ENCODE measurements around the gene ETHE1. TPM values are rescaled to one million over a fixed set of nuclear protein-coding genes. Genes with fewer than 3 reads are reported as not detected.

The ETHE1 gene
- polyA plus RNA-seq, 1 donor from 2014 or later: 40.9 TPM

- H3K4me2 ChIP-seq (ENCODE audit: low read length): no peak overlapping the region
- H3K9me2 ChIP-seq (ENCODE audit: insufficient read depth, low read length): no peaks in the 10 kb centered on the region
- H2AFZ ChIP-seq (ENCODE audit: low read depth, low read length): no peak overlapping the region
- H3K9me3 ChIP-seq (ENCODE audit: low read length): peaks cover 4% of the 10 kb centered on the region
- H4K20me1 ChIP-seq (ENCODE audit: insufficient read depth): no peaks in the 10 kb centered on the region
- TF ChIP-seq RAD21 (conservative IDR thresholded peaks at IDR 0.05) (no peak), SMC3 (conservative IDR thresholded peaks at IDR 0.05; ENCODE audit: poor library complexity) (no peak), CTCF (IDR thresholded peaks at IDR 0.05; ENCODE audit: poor library complexity, severe bottlenecking) (no peak), EZH2 (IDR thresholded peaks at IDR 0.05; ENCODE audit: borderline replicate concordance, insufficient read depth, low read length, poor library complexity, severe bottlenecking) (no peak), REST (IDR thresholded peaks at IDR 0.05; ENCODE audit: borderline replicate concordance) (no peak), TAF1 (IDR thresholded peaks at IDR 0.05; ENCODE audit: low read depth) (no peak), POLR2AphosphoS5 (IDR thresholded peaks at IDR 0.05) (no peak), EP300 (conservative IDR thresholded peaks at IDR 0.05; ENCODE audit: poor library complexity, severe bottlenecking) (no peak), MXI1 (conservative IDR thresholded peaks at IDR 0.05; ENCODE audit: poor library complexity, severe bottlenecking) (no peak)
- no peak overlapping the region for H3K9ac ChIP-seq (ENCODE audit: low read length)
- H3K36me3 ChIP-seq (ENCODE audit: insufficient read depth, low read length): peaks cover 12% of the 10 kb centered on the region
- H3F3A ChIP-seq (ENCODE audit: insufficient read depth, low read length, poor library complexity, severe bottlenecking): no peaks in the 10 kb centered on the region
- no peak overlapping the region for H3K27ac ChIP-seq (ENCODE audit: low read length)
- no peaks in the 10 kb centered on the region for H3K79me2 ChIP-seq (replicated peaks; ENCODE audit: insufficient read depth, low read length)
- H3K4me3 ChIP-seq (ENCODE audit: low read length): no peak overlapping the region
- H3K27me3 ChIP-seq (ENCODE audit: insufficient read depth, low read depth, low read length): no peaks in the 10 kb centered on the region
Observed at GRCh38 chr19:43538922-43539321, 11.9 kb upstream of the ETHE1 start.

- peaks cover 12% of the 10 kb centered on the region for H3K36me3 ChIP-seq (ENCODE audit: insufficient read depth, low read length)
- H3F3A ChIP-seq (ENCODE audit: insufficient read depth, low read length, poor library complexity, severe bottlenecking): no peaks in the 10 kb centered on the region
- no peaks in the 10 kb centered on the region for H3K79me2 ChIP-seq (replicated peaks; ENCODE audit: insufficient read depth, low read length)
- H3K9me3 ChIP-seq (ENCODE audit: low read length): peaks cover 4% of the 10 kb centered on the region
- H4K20me1 ChIP-seq (ENCODE audit: insufficient read depth): no peaks in the 10 kb centered on the region
- H3K27me3 ChIP-seq (ENCODE audit: insufficient read depth, low read depth, low read length): no peaks in the 10 kb centered on the region
- TF ChIP-seq EZH2 (IDR thresholded peaks at IDR 0.05; ENCODE audit: borderline replicate concordance, insufficient read depth, low read length, poor library complexity, severe bottlenecking) (no peak), CTCF (IDR thresholded peaks at IDR 0.05; ENCODE audit: poor library complexity, severe bottlenecking) (peak; percentile 37), POLR2AphosphoS5 (IDR thresholded peaks at IDR 0.05) (no peak)
- H2AFZ ChIP-seq (ENCODE audit: low read depth, low read length): no peak overlapping the region
- no peaks in the 10 kb centered on the region for H3K9me2 ChIP-seq (ENCODE audit: insufficient read depth, low read length)
- H3K9ac ChIP-seq (ENCODE audit: low read length): no peak overlapping the region
- H3K4me3 ChIP-seq (ENCODE audit: low read length): no peak overlapping the region
- no peak overlapping the region for H3K27ac ChIP-seq (ENCODE audit: low read length)
- H3K4me2 ChIP-seq (ENCODE audit: low read length): no peak overlapping the region
Observed at GRCh38 chr19:43534816-43535761, 8.1 kb upstream of the ETHE1 start.
